ACHN (cell line): Measurements from ENCODE around the gene DRG2.

Experiments
- DNase-seq: peaks from one replicate; pipeline ENCODE4 v3.0.0-alpha.2; 2015
- in situ Hi-C: cut with HindIII; loops from 2 replicates; pipeline ENCODE4 v1.10.0; 2017; ENCODE audit warnings: low sequenced_read_pairs, low pct_ligation_motif_present, low pct_unique_long_range_greater_than_20kb

Gene DRG2

GRCh38 chr17:18108401-18109312 is 20.9 kb downstream of the DRG2 start, which contains the start of gene MYO15A:
TSS of gene MYO15A (plus strand) at chr17:18108756. CDS start at chr17:18118801, 10,045 bp downstream.
- in situ Hi-C loops: no loop called here
- DNase-seq: no peak

GRCh38 chr17:18109935-18110485 is 22.3 kb downstream of the DRG2 start:
- DNase-seq: no peak
- in situ Hi-C loops: no loop called here

DNA sequence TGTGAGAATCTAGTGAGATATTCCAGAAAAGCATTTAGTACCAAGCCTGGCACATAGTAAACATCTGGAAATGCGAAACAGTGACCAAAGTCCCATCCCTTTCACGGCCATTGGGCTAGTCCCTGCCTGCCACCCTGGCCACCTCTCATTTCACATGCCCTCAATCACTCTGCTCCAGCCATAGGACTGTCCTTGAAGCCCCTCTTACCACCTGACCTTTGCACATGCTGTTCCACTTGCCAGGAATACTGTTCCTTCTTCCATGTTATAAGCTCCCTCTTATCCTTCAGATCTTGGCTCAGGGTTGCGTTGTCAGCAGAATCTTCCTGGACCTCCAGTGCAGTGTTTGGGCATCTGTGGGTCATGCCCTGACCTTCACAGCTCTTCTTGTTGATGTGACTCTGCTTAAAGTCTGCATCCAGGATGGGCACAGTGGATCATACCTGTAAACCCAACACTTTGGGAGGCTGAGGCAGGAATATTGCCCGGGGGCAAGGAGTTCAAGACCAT is 22.9 kb downstream of the DRG2 start:
- in situ Hi-C loops: no loop called here
- DNase-seq: no peak

DNA sequence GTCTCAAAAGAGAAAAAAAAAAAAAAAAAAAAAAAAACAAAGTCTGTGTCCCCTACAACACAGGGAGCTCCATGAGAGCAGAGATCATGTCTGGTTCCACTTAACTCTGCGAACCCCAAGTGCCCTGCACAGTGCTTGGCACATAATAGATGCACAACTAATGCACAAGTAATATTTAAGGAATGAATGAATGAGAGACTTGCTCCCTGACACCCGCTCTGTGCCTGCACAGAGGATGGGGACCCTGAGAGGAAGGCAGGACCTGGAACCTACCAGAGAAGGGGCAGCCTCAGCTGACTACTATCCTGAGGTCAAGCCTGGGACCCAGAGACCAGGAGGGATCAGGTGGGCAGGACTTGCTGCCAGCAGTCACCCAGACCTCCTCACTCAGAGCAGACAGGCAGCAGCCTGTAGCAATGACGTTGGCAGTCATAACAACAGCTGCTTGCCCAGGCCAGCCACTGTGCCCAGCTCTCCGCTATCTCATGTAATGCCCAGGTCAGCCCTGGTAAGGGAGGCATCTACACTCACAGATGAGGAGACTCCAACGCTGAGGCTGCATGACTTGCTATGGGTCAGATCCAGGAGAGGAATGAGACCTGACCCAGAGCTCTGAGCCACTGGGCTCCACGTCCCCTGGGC is 23.7 kb downstream of the DRG2 start:
- in situ Hi-C loops: no loop called here
- no peak for DNase-seq

- no peak for DNase-seq
- in situ Hi-C loops: no loop called here
These were observed 27.8 kb downstream of the DRG2 start for GRCh38 chr17:18115517-18115916.

- no peak for DNase-seq
- in situ Hi-C loops: no loop called here
These were observed 28.3 kb downstream of the DRG2 start for GRCh38 chr17:18116078-18116477.

- DNase-seq: no peak
- in situ Hi-C loops: no loop called here
These were observed 29.8 kb downstream of the DRG2 start for GRCh38 chr17:18117533-18117932.

DNA sequence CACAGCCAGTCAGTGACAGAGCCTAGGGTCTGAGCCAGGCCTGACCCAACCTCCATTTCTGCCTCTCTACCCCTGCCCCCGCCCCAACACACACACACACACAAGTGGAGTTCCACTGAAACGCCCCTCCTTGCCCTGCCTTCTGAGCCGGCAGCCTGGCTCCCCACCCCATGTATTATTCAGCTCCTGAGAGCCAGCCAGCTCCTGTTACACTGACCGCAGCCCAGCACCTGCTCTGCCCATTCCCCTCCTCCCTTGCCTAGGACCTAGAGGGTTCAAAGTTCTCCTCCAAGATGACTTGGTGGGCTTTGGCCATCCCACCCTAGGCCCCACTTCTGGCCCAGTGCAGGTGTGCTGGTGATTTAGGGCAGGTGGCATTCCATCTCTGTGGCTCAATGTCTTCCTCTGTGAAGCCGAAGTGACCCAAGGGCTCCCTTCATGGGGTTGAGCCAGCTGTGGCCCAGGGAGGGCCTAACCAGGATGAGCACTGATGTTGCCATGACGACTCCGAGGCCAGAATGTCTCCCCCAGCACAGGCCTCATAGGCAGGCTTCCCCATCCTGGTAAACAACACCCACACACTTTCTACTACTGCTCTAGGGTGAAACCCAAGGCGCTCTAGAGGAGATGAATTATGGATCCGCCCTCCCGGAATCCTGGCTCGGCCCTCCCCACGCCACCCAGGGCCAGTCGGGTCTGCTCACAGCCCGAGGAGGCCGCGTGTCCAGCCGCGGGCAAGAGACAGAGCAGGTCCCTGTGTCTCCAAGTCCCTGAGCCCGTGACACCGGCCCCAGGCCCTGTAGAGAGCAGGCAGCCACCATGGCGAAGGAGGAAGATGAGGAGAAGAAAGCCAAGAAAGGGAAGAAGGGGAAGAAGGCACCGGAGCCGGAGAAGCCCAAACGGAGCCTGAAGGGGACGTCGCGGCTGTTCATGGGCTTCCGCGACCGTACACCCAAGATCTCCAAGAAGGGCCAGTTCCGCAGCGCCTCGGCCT is 30.5 kb downstream of the DRG2 start:
- no peak for DNase-seq
- in situ Hi-C loops: no loop called here

DNA sequence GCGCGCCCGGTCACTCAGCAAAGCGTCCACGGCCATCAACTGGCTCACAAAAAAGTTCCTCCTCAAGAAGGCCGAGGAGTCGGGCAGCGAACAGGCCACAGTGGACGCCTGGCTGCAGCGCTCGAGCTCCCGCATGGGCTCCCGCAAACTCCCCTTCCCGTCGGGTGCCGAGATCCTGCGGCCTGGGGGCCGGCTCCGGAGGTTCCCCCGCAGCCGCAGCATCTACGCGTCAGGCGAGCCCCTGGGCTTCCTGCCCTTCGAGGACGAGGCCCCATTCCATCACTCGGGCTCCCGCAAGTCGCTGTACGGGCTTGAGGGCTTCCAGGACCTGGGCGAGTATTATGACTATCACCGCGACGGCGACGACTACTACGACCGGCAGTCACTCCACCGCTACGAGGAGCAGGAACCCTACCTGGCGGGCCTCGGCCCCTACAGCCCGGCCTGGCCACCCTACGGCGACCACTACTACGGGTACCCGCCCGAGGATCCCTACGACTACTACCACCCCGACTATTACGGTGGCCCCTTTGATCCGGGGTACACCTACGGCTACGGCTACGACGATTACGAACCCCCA is 31.5 kb downstream of the DRG2 start:
- in situ Hi-C loops: no loop called here
- DNase-seq: no peak

- in situ Hi-C loops: no loop called here
- no peak for DNase-seq
These were observed 32.2 kb downstream of the DRG2 start for GRCh38 chr17:18119938-18120337.

GRCh38 chr17:18120461-18121017 is 32.8 kb downstream of the DRG2 start:
- in situ Hi-C loops: no loop called here

DNA sequence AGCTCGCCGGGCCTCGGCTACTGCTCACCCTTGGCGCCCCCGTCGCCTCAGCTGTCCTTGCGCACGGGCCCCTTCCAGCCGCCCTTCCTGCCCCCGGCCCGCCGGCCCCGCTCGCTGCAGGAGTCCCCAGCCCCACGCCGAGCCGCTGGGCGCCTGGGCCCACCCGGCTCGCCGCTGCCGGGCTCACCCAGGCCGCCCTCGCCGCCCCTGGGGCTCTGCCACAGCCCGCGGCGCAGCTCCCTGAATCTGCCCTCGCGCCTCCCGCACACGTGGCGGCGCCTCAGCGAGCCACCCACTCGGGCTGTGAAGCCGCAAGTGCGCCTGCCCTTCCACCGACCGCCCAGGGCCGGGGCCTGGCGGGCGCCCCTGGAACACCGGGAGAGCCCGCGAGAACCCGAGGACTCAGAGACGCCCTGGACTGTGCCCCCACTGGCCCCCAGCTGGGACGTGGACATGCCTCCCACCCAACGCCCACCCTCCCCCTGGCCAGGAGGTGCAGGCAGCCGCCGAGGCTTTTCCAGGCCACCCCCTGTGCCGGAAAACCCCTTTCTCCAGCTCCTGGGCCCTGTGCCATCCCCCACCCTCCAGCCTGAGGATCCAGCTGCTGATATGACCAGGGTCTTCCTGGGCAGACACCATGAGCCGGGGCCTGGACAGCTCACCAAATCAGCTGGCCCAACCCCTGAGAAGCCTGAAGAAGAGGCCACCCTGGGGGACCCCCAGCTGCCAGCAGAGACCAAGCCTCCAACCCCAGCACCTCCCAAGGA is 33.6 kb downstream of the DRG2 start:
- in situ Hi-C loops: no loop called here
- DNase-seq: no peak

More at GRCh38 chr17:18120461-18121017, 32.8 kb downstream of the DRG2 start:
- DNase-seq: no peak

- no peak for DNase-seq
- in situ Hi-C loops: no loop called here
These were observed 35.4 kb downstream of the DRG2 start for GRCh38 chr17:18122990-18123753.

GRCh38 chr17:18124345-18125126 is 36.8 kb downstream of the DRG2 start:
- in situ Hi-C loops: no loop called here
- no peak for DNase-seq

DNA sequence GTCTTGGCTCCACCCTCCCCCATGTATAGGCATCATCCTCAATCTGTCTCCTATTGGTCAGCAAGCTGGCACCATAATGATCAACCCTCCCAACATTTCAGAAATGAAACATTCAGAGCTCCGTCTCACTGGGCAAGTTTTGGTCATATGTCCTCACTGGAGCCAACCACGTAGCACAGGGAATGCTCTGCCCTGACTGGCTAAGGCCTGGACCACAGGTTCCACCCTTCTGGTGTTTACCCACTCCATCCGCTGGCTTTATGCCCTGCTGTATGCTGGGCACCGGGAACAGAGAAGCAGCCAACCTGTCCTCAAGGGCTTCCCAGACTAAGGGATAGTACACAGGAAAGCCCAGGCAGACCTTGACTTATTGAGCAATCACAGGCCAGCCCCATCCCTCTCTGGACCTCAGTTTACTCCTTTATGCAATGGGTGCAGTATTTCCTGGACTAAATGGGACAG is 41.3 kb downstream of the DRG2 start:
- DNase-seq: peak; percentile 10
- in situ Hi-C loops: no loop called here
